Measurements from ENCODE around the gene ZBTB46. TPM values are rescaled to one million over a fixed set of nuclear protein-coding genes. Genes with fewer than 3 reads are reported as not detected.
A peak's percentile ranks its signal among the peaks of the same experiment; 100 is the strongest.
"Not testable (repeated sequence)": the region's sequence is repeated elsewhere in the genome, so short reads cannot be mapped to it uniquely, and the experiment has no call there.

ZBTB46 gene
- total RNA-seq, 2 donors from 2014 or later: 0.25 to 1.2 TPM

- Mint-ChIP-seq H3K27me3 (peaks cover 10 to 14% of the 10 kb centered on the region in 2 donors), H3K4me1 (ENCODE audit: low read depth in 2 of 2) (peaks cover 18 to 19% of the 10 kb centered on the region in 2 donors)
- DNase-seq (ENCODE audit: low spot score); H3K27ac Mint-ChIP-seq; H3K9me3 Mint-ChIP-seq; ATAC-seq; H3K4me3 Mint-ChIP-seq; H3K36me3 Mint-ChIP-seq: not testable (repeated sequence)
Observed at GRCh38 chr20:63853733-63854068, 22.6 kb upstream of the ZBTB46 start.

- peaks cover 10 to 11% of the 10 kb centered on the region in 2 donors for H3K4me1 Mint-ChIP-seq (ENCODE audit: low read depth in 2 of 2)
- not testable (repeated sequence) for ATAC-seq; H3K9me3 Mint-ChIP-seq; H3K27ac Mint-ChIP-seq; H3K4me3 Mint-ChIP-seq; H3K36me3 Mint-ChIP-seq; DNase-seq (ENCODE audit: low spot score)
- peaks cover 10 to 14% of the 10 kb centered on the region in 2 donors for H3K27me3 Mint-ChIP-seq
Observed at GRCh38 chr20:63851548-63851943, 20.5 kb upstream of the ZBTB46 start.

- Mint-ChIP-seq H3K4me1 (ENCODE audit: low read depth in 2 of 2) (peaks cover 10 to 11% of the 10 kb centered on the region in 2 donors), H3K9me3 (no peaks in the 10 kb centered on the region), H3K36me3 (no peaks in the 10 kb centered on the region), H3K27ac (no peak overlapping the region), H3K4me3 (no peak overlapping the region), H3K27me3 (peaks cover 10 to 14% of the 10 kb centered on the region in 2 donors)
- DNase-seq (ENCODE audit: low spot score) (no peak), ATAC-seq (peak; percentile 43 to 47)
Observed at GRCh38 chr20:63850689-63851547, 19.9 kb upstream of the ZBTB46 start.

GRCh38 chr20:63848003-63848911 is 17.2 kb upstream of the ZBTB46 start:
- Mint-ChIP-seq H3K27me3 (peaks cover 10 to 19% of the 10 kb centered on the region in 2 donors), H3K27ac (no peak overlapping the region), H3K9me3 (no peaks in the 10 kb centered on the region), H3K4me1 (ENCODE audit: low read depth in 2 of 2) (peaks cover 10 to 11% of the 10 kb centered on the region in 2 donors), H3K36me3 (no peaks in the 10 kb centered on the region), H3K4me3 (no peak overlapping the region)
- ATAC-seq: peak in 1 of 2 donors; percentile 41
- no peak for DNase-seq (ENCODE audit: low spot score)

GRCh38 chr20:63847237-63848002 is 16.4 kb upstream of the ZBTB46 start:
- DNase-seq (ENCODE audit: low spot score): no peak
- ATAC-seq: no peak
- Mint-ChIP-seq H3K4me1 (ENCODE audit: low read depth in 2 of 2) (peaks cover 10 to 11% of the 10 kb centered on the region in 2 donors), H3K4me3 (no peak overlapping the region), H3K27me3 (peaks cover 10 to 20% of the 10 kb centered on the region in 2 donors), H3K27ac (no peak overlapping the region), H3K9me3 (no peaks in the 10 kb centered on the region), H3K36me3 (no peaks in the 10 kb centered on the region)

- Mint-ChIP-seq H3K9me3 (no peaks in the 10 kb centered on the region), H3K27me3 (peaks cover 16 to 20% of the 10 kb centered on the region in 2 donors)
- no peak for ATAC-seq
Observed at GRCh38 chr20:63846888-63847236, 15.8 kb upstream of the ZBTB46 start.

GRCh38 chr20:63846128-63846771 is 15.2 kb upstream of the ZBTB46 start:
- H3K27me3 Mint-ChIP-seq: peaks cover 15 to 19% of the 10 kb centered on the region in 2 donors
- no peak for ATAC-seq
- no peak overlapping the region for H3K27ac Mint-ChIP-seq

More at GRCh38 chr20:63846888-63847236, 15.8 kb upstream of the ZBTB46 start:
- Mint-ChIP-seq H3K27ac (no peak overlapping the region), H3K4me3 (no peak overlapping the region), H3K4me1 (ENCODE audit: low read depth in 2 of 2) (peaks cover 7 to 11% of the 10 kb centered on the region in 2 donors), H3K36me3 (no peaks in the 10 kb centered on the region)
- no peak for DNase-seq (ENCODE audit: low spot score)

GRCh38 chr20:63844511-63844991 is 13.5 kb upstream of the ZBTB46 start:
- Mint-ChIP-seq H3K4me3 (no peak overlapping the region), H3K9me3 (no peaks in the 10 kb centered on the region), H3K27ac (no peak overlapping the region), H3K4me1 (ENCODE audit: low read depth in 2 of 2) (no peaks in the 10 kb centered on the region), H3K27me3 (peaks cover 8 to 12% of the 10 kb centered on the region in 2 donors), H3K36me3 (no peaks in the 10 kb centered on the region)
- no peak for DNase-seq (ENCODE audit: low spot score)
- no peak for ATAC-seq

More at GRCh38 chr20:63846128-63846771, 15.2 kb upstream of the ZBTB46 start:
- DNase-seq (ENCODE audit: low spot score): no peak
- no peaks in the 10 kb centered on the region for H3K9me3 Mint-ChIP-seq
- H3K4me3 Mint-ChIP-seq: no peak overlapping the region
- H3K4me1 Mint-ChIP-seq (ENCODE audit: low read depth in 2 of 2): peaks cover 4 to 8% of the 10 kb centered on the region in 2 donors
- H3K36me3 Mint-ChIP-seq: no peaks in the 10 kb centered on the region

- H3K27ac Mint-ChIP-seq: no peak overlapping the region
- no peak for ATAC-seq
- no peaks in the 10 kb centered on the region for H3K36me3 Mint-ChIP-seq
- no peaks in the 10 kb centered on the region for H3K4me1 Mint-ChIP-seq (ENCODE audit: low read depth in 2 of 2)
- H3K4me3 Mint-ChIP-seq: no peak overlapping the region
- DNase-seq (ENCODE audit: low spot score): no peak
- no peaks in the 10 kb centered on the region for H3K9me3 Mint-ChIP-seq
- peaks cover 8 to 12% of the 10 kb centered on the region in 2 donors for H3K27me3 Mint-ChIP-seq
Observed at GRCh38 chr20:63843778-63844177, 12.7 kb upstream of the ZBTB46 start.

- DNase-seq (ENCODE audit: low spot score): no peak
- Mint-ChIP-seq H3K4me1 (ENCODE audit: low read depth in 2 of 2) (no peaks in the 10 kb centered on the region), H3K4me3 (no peak overlapping the region), H3K27me3 (peaks cover 8 to 12% of the 10 kb centered on the region in 2 donors), H3K36me3 (no peaks in the 10 kb centered on the region), H3K9me3 (no peaks in the 10 kb centered on the region), H3K27ac (no peak overlapping the region)
- ATAC-seq: no peak
Observed at GRCh38 chr20:63843222-63843621, 12.2 kb upstream of the ZBTB46 start.

GRCh38 chr20:63842258-63842657 is 11.2 kb upstream of the ZBTB46 start:
- H3K4me3 Mint-ChIP-seq: no peak overlapping the region
- no peaks in the 10 kb centered on the region for H3K9me3 Mint-ChIP-seq
- peaks cover 8 to 12% of the 10 kb centered on the region in 2 donors for H3K27me3 Mint-ChIP-seq
- ATAC-seq (no peak), DNase-seq (ENCODE audit: low spot score) (no peak)
- H3K4me1 Mint-ChIP-seq (ENCODE audit: low read depth in 2 of 2): no peaks in the 10 kb centered on the region
- no peak overlapping the region for H3K27ac Mint-ChIP-seq
- no peaks in the 10 kb centered on the region for H3K36me3 Mint-ChIP-seq

GRCh38 chr20:63840405-63840828 is 9.4 kb upstream of the ZBTB46 start:
- ATAC-seq (no peak), DNase-seq (ENCODE audit: low spot score) (no peak)
- Mint-ChIP-seq H3K4me3 (no peak overlapping the region), H3K36me3 (no peaks in the 10 kb centered on the region), H3K27ac (no peak overlapping the region), H3K27me3 (peaks cover 8 to 12% of the 10 kb centered on the region in 2 donors), H3K4me1 (ENCODE audit: low read depth in 2 of 2) (no peaks in the 10 kb centered on the region), H3K9me3 (no peaks in the 10 kb centered on the region)

- Mint-ChIP-seq H3K9me3 (no peaks in the 10 kb centered on the region), H3K27ac (no peak overlapping the region), H3K4me3 (no peak overlapping the region), H3K4me1 (ENCODE audit: low read depth in 2 of 2) (no peaks in the 10 kb centered on the region), H3K27me3 (peaks cover 8 to 12% of the 10 kb centered on the region in 2 donors), H3K36me3 (no peaks in the 10 kb centered on the region)
- DNase-seq (ENCODE audit: low spot score): no peak
- no peak for ATAC-seq
Observed at GRCh38 chr20:63839620-63840019, 8.6 kb upstream of the ZBTB46 start.
